ENCODE results near the gene HHATL.

Gene HHATL

GRCh38 chr3:42660898-42661297, 41.7 kb downstream of the HHATL start:
- DNase-seq (ENCODE audit: low spot score): no peak
- TF ChIP-seq CTCF (IDR thresholded peaks at IDR 0.05; ENCODE audit: extremely low read depth, missing control alignments): no peak

- no peak for TF ChIP-seq CTCF (IDR thresholded peaks at IDR 0.05; ENCODE audit: extremely low read depth, missing control alignments)
- DNase-seq (ENCODE audit: low spot score): no peak
Observed at GRCh38 chr3:42660131-42660715, 42.4 kb downstream of the HHATL start.

- DNase-seq (ENCODE audit: low spot score): no peak
- no peak for TF ChIP-seq CTCF (IDR thresholded peaks at IDR 0.05; ENCODE audit: extremely low read depth, missing control alignments)
Observed at GRCh38 chr3:42659451-42660130, 43.0 kb downstream of the HHATL start.

DNA sequence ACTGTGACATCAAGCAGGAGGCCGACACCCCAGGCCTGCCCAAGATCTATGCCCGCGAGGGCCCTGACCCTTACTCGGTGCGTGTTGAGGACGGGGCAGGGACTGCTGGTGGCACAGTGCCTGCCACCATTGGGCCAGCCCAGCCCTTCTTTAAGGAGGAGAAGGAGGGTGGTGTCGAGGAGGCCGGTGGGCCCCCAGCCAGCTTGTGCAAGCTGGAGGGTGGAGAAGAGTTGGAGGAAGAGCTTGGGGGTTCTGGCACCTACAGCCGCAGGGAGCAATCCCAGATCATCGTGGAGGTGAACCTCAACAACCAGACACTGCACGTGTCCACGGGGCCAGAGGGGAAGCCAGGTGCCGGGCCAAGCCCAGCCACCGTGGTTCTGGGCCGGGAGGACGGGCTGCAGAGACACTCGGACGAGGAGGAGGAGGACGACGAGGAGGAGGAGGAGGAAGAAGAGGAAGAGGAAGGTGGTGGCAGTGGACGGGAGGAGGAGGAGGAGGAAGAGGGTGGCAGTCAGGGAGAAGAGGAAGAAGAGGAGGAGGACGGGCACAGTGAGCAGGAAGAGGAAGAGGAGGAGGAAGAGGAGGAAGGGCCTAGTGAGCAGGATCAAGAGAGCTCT, 43.7 kb downstream of the HHATL start:
- no peak for TF ChIP-seq CTCF (IDR thresholded peaks at IDR 0.05; ENCODE audit: extremely low read depth, missing control alignments)
- no peak for DNase-seq (ENCODE audit: low spot score)

DNA sequence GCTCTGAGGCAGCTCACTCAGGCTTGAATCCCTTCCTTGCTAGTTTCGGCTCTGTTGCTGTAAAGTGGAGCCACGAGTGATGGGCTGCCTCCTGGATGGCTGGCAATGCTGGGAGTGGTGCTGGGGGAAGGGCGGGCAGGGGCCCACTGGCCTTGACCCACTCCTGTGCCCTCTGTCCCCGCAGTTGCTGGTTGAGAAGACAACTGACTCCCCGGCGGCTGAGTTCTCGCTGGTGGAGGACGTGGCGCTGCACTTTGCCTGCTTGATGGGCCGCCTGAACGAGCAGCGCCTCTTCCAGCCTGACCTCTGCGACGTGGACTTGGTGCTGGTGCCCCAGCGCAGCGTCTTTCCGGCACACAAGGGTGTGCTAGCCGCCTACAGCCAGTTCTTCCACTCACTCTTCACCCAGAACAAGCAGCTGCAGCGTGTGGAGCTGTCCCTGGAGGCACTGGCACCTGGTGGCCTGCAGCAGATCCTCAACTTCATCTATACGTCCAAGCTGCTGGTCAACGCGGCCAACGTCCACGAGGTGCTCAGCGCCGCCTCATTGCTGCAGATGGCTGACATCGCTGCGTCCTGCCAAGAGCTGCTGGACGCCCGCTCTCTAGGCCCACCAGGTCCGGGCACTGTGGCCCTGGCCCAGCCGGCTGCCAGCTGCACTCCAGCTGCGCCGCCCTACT, 44.4 kb downstream of the HHATL start:
- no peak for TF ChIP-seq CTCF (IDR thresholded peaks at IDR 0.05; ENCODE audit: extremely low read depth, missing control alignments)
- DNase-seq (ENCODE audit: low spot score): no peak

GRCh38 chr3:42657675-42658074, 44.9 kb downstream of the HHATL start:
- no peak for DNase-seq (ENCODE audit: low spot score)
- no peak for TF ChIP-seq CTCF (IDR thresholded peaks at IDR 0.05; ENCODE audit: extremely low read depth, missing control alignments)

Measured in GM20000 (cell line).